Choroid plexus epithelial cell (primary cell): ENCODE results near the gene IGIP.
A peak's percentile ranks its signal among the peaks of the same experiment; 100 is the strongest.

Source experiments
- DNase-seq: peaks from one replicate; pipeline ENCODE4 v3.0.0-alpha.2; 2010; ENCODE audit warnings: low read depth
- H3K4me3 ChIP-seq: 2 replicates; pipeline ENCODE4 v1.5.1; 2011; ENCODE audit warnings: low read depth, mild to moderate bottlenecking, control low read depth, low read length, moderate library complexity
- CTCF ChIP-seq: conservative IDR thresholded peaks from 2 replicates; pipeline ENCODE4 v1.5.1; 2011; ENCODE audit warnings: low read depth, mild to moderate bottlenecking, control low read depth, inconsistent platforms, low read length, moderate library complexity

Gene IGIP

GRCh38 chr5:140106805-140107311 is 18.9 kb upstream of the IGIP start:
- peak overlapping the region; percentile 76 for H3K4me3 ChIP-seq
- DNase-seq: no peak
- no peak for TF ChIP-seq CTCF

DNA sequence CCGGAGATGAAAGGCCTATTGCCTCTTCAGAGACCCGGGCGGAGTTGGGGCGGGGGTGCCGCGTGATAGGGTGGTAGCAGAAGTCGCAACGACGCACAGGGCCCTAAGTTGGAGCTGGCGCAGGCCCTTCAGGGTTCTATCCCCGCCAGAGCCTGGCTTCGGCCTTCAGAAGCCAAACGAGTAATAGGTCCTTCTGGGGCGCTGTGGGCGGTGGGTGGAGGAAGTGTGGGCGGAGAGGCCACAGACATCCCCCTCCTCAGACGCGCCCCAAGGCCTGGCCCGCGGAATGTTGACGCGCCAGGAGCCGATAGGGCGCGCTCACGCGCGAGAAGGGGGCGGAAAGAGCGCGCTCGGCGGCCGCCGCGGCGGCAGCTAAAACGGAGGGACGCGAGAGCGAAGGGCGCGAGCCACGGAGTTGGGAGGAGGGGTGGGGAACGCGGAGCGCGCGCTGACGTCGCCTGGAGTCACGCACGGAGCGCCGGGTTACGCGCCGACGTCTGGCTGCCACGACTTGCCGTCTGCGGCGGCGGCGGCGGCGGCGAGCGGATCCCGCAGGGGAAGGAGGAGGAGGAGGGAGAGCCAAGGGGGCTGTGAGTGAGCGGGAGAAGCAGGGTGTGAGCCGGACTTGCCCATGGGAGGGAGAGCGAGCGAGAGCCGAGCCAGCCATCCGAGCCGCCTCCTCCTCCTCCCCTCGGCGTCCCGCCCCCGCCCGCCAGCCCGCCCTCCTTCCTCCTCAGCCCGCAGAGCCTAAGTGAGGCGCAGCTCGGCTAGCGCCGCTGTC is 18.2 kb upstream of the IGIP start:
- H3K4me3 ChIP-seq: peak overlapping the region; percentile 76
- TF ChIP-seq CTCF: no peak
- peak; percentile 94 for DNase-seq

DNA sequence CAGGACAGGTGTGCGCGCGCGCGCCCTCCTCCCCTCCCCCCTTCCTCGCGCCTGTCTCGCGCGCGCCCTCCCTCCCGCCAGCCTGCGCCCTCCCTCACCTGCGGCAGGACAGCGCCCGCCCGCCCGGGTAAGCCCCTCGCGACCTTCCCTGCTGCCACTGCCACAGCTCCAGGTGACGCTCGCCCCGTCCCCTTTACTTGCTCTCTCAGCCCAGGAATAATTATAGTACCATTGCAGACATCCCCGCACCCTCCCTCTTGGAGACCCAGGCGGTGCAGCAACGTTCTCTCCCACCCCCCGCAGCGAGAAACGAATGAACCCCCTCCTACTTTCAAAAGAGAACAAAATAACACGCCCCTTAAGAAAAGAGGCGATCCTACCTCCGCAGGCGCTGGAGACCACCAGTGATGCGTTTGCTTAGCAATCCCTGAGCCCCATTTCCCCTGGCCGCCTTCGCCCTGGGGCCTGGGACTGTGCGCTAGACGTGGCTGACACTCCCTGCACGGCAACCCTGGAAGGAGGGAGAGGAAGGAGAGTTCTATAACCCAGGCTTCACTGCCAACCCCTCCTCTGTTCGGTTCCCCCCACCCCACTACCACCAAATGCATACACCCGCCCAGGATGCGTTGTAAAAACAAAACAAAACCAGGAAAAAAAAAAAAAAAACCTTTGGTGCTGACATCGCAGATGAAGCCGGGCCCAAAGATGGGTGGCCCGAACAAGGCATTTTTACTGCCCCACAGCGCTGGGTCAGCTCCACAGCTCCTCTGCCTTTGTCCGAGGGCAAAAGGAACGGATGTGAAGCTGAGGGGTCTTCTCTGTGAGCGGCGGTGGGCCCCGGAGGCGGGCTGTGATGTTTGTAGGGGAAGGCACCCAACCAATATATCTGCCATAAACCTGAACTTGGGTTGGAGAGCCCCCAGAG is 17.4 kb upstream of the IGIP start:
- DNase-seq: no peak

GRCh38 chr5:140109018-140109758 is 16.5 kb upstream of the IGIP start:
- H3K4me3 ChIP-seq: peak overlapping the region; percentile 76
- DNase-seq: no peak
- no peak for TF ChIP-seq CTCF

More for the DNA sequence above, 17.4 kb upstream of the IGIP start:
- peak overlapping the region; percentile 76 for H3K4me3 ChIP-seq
- TF ChIP-seq CTCF: no peak

- H3K4me3 ChIP-seq: no peak overlapping the region
These were observed 15.7 kb upstream of the IGIP start for GRCh38 chr5:140109759-140110645.

More at GRCh38 chr5:140109759-140110645, 15.7 kb upstream of the IGIP start:
- no peak for DNase-seq
- TF ChIP-seq CTCF: no peak
